Measurements from ENCODE around the gene DEFB126. TPM values are rescaled to one million over a fixed set of nuclear protein-coding genes. Genes with fewer than 3 reads are reported as not detected.
"Not testable (repeated sequence)": the region's sequence is repeated elsewhere in the genome, so short reads cannot be mapped to it uniquely, and the experiment has no call there.

DEFB126 gene
- total RNA-seq, 1 donor: not detected

GRCh38 chr20:117518-117917, 24.9 kb upstream of the DEFB126 start:
- DNase-seq (ENCODE audit: low read depth): no peak
- no peak for TF ChIP-seq CTCF (IDR thresholded peaks at IDR 0.05; ENCODE audit: insufficient read depth, low read length)

GRCh38 chr20:129786-130323, 12.5 kb upstream of the DEFB126 start:
- not testable (repeated sequence) for H3K4me3 ChIP-seq (ENCODE audit: low read depth, low read length); DNase-seq (ENCODE audit: low read depth)

More at GRCh38 chr20:117518-117917, 24.9 kb upstream of the DEFB126 start:
- no peak overlapping the region for H3K4me3 ChIP-seq (ENCODE audit: low read depth, low read length)

- H3K4me3 ChIP-seq (ENCODE audit: low read depth, low read length): no peak overlapping the region
- TF ChIP-seq CTCF (IDR thresholded peaks at IDR 0.05; ENCODE audit: insufficient read depth, low read length): peak; percentile 1
- DNase-seq (ENCODE audit: low read depth): no peak
These were observed 4.5 kb upstream of the DEFB126 start for GRCh38 chr20:137668-138490.

- DNase-seq (ENCODE audit: low read depth): no peak
- no peak overlapping the region for H3K4me3 ChIP-seq (ENCODE audit: low read depth, low read length)
- no peak for TF ChIP-seq CTCF (IDR thresholded peaks at IDR 0.05; ENCODE audit: insufficient read depth, low read length)
These were observed 3.5 kb downstream of the DEFB126 start for GRCh38 chr20:145877-146276.

GRCh38 chr20:152131-152530, 9.7 kb downstream of the DEFB126 start:
- no peak for DNase-seq (ENCODE audit: low read depth)
- H3K4me3 ChIP-seq (ENCODE audit: low read depth, low read length): no peak overlapping the region
- no peak for TF ChIP-seq CTCF (IDR thresholded peaks at IDR 0.05; ENCODE audit: insufficient read depth, low read length)

- TF ChIP-seq CTCF (IDR thresholded peaks at IDR 0.05; ENCODE audit: insufficient read depth, low read length): no peak
- no peak within 1 kb of the TSS for H3K4me3 ChIP-seq (ENCODE audit: low read depth, low read length)
- DNase-seq (ENCODE audit: low read depth): no peak
These were observed 14.8 kb downstream of the DEFB126 start, which contains the start of gene DEFB127 for GRCh38 chr20:157154-157553. DEFB127 (plus strand) TSS chr20:157454; CDS start chr20:157545, 91 bp downstream.

- DNase-seq (ENCODE audit: low read depth): no peak
- no peak overlapping the region for H3K4me3 ChIP-seq (ENCODE audit: low read depth, low read length)
- no peak for TF ChIP-seq CTCF (IDR thresholded peaks at IDR 0.05; ENCODE audit: insufficient read depth, low read length)
These were observed 22.2 kb downstream of the DEFB126 start for GRCh38 chr20:164618-165017.

Measured in fibroblast of the aortic adventitia (primary cell).